Neural cell (in vitro differentiated cells): ENCODE results near the gene LANCL2. TPM values are rescaled to one million over a fixed set of nuclear protein-coding genes. Genes with fewer than 3 reads are reported as not detected.

ENCODE experiments used
- H2AFZ ChIP-seq: fragments of 200-600, 300-800 bp; sonication (generic), shearing (Covaris generic); 2 replicates; pipeline ENCODE4 v1.6.0; 2014; ENCODE audit warnings: low read depth, mild to moderate bottlenecking, antibody characterized with exemption, low read length, moderate library complexity
- H3F3A ChIP-seq: fragments of 200-600 bp; shearing (Covaris generic); 2 replicates; pipeline ENCODE4 v1.6.1; 2016; ENCODE audit warnings: mild to moderate bottlenecking, moderate library complexity, mixed read lengths, antibody characterized with exemption, low read length; ENCODE audit not compliant: insufficient read depth, poor library complexity, severe bottlenecking
- H3K27ac ChIP-seq: fragments of 200-600, 300-800 bp; sonication (generic), shearing (Covaris generic); 2 replicates; pipeline ENCODE4 v1.5.1; 2014; ENCODE audit warnings: mild to moderate bottlenecking, low read length, moderate library complexity
- H3K27me3 ChIP-seq: fragments of 300-800, 200-600 bp; sonication (generic), shearing (Covaris generic); 2 replicates; pipeline ENCODE4 v1.6.0; 2014; ENCODE audit warnings: mild to moderate bottlenecking, low read depth, low read length, moderate library complexity; ENCODE audit not compliant: insufficient read depth
- H3K36me3 ChIP-seq: fragments of 300-800, 200-600 bp; sonication (generic), shearing (Covaris generic); 2 replicates; pipeline ENCODE4 v1.5.1; 2014; ENCODE audit warnings: mild to moderate bottlenecking, antibody characterized with exemption, low read length, moderate library complexity; ENCODE audit not compliant: insufficient read depth
- H3K4me2 ChIP-seq: fragments of 300-800, 200-600 bp; sonication (generic), shearing (Covaris generic); 2 replicates; pipeline ENCODE4 v1.6.0; 2014; ENCODE audit warnings: mild to moderate bottlenecking, low read length
- H3K4me3 ChIP-seq: fragments of 300-800, 200-600 bp; sonication (generic), shearing (Covaris generic); 2 replicates; pipeline ENCODE4 v1.5.1; 2014; ENCODE audit warnings: mild to moderate bottlenecking, low read length, moderate library complexity
- H3K79me2 ChIP-seq: fragments of 200-600 bp; shearing (Covaris generic); replicated peaks from 2 replicates; pipeline ENCODE4 v1.6.0; 2014; ENCODE audit warnings: mild to moderate bottlenecking, low read length, moderate library complexity; ENCODE audit not compliant: insufficient read depth
- H3K9ac ChIP-seq: fragments of 300-800, 200-600 bp; sonication (generic), shearing (Covaris generic); 2 replicates; pipeline ENCODE4 v1.6.1; 2016; ENCODE audit warnings: mild to moderate bottlenecking, low read length, mixed read lengths
- H3K9me2 ChIP-seq: fragments of 200-600 bp; shearing (Covaris generic); 2 replicates; pipeline ENCODE4 v1.6.1; 2016; ENCODE audit warnings: mild to moderate bottlenecking, low read length, mixed read lengths; ENCODE audit not compliant: insufficient read depth
- H3K9me3 ChIP-seq: fragments of 200-600, 300-800 bp; sonication (generic), shearing (Covaris generic); 2 replicates; pipeline ENCODE4 v1.6.1; 2016; ENCODE audit warnings: mild to moderate bottlenecking, mixed run types, low read length, moderate library complexity, mixed read lengths
- H4K20me1 ChIP-seq: fragments of 200-600 bp; shearing (Covaris generic); 2 replicates; pipeline ENCODE4 v1.6.1; 2016; ENCODE audit warnings: mild to moderate bottlenecking, mixed run types; ENCODE audit not compliant: insufficient read depth
- CTCF ChIP-seq: fragments of 450-650 bp; IDR thresholded peaks from 2 replicates; pipeline ENCODE4 v1.5.1; 2014; ENCODE audit warnings: antibody characterized with exemption, mild to moderate bottlenecking, moderate library complexity; ENCODE audit not compliant: poor library complexity, severe bottlenecking
- EP300 ChIP-seq: fragments of 450-650 bp; conservative IDR thresholded peaks from 2 replicates; pipeline ENCODE4 v1.6.1; 2014; ENCODE audit warnings: antibody characterized with exemption, mild to moderate bottlenecking, moderate library complexity; ENCODE audit not compliant: poor library complexity, severe bottlenecking
- EZH2 ChIP-seq: fragments of 200-600, 300-800 bp; shearing (Covaris generic), sonication (generic); IDR thresholded peaks from 2 replicates; pipeline ENCODE4 v1.6.1; 2014; ENCODE audit warnings: antibody characterized with exemption, low read length, borderline replicate concordance, mild to moderate bottlenecking; ENCODE audit not compliant: insufficient read depth, poor library complexity, severe bottlenecking
- MXI1 ChIP-seq: fragments of 450-650 bp; conservative IDR thresholded peaks from 2 replicates; pipeline ENCODE4 v1.6.1; 2014; ENCODE audit warnings: antibody characterized with exemption, mild to moderate bottlenecking; ENCODE audit not compliant: poor library complexity, severe bottlenecking
- POLR2AphosphoS5 ChIP-seq: IDR thresholded peaks from 2 replicates; pipeline ENCODE4 v1.6.1; 2012
- RAD21 ChIP-seq: fragments of 450-650 bp; conservative IDR thresholded peaks from 2 replicates; pipeline ENCODE4 v1.6.1; 2014; ENCODE audit warnings: antibody characterized with exemption, mild to moderate bottlenecking, moderate library complexity
- REST ChIP-seq: IDR thresholded peaks from 2 replicates; pipeline ENCODE4 v1.6.1; 2012; ENCODE audit warnings: borderline replicate concordance
- SMC3 ChIP-seq: fragments of 450-650 bp; conservative IDR thresholded peaks from 2 replicates; pipeline ENCODE4 v1.6.1; 2014; ENCODE audit warnings: antibody characterized with exemption, mild to moderate bottlenecking, moderate library complexity; ENCODE audit not compliant: poor library complexity
- TAF1 ChIP-seq: IDR thresholded peaks from 2 replicates; pipeline ENCODE4 v1.6.1; 2012; ENCODE audit warnings: low read depth
- polyA plus RNA-seq: library from polyadenylated mRNA; depleted of rRNA; stranded (reverse); fragments of >200 nt; gene quantifications from 2 replicates; pipeline ENCODE4 v1.2.3, GENCODE V29; 2014

The LANCL2 gene
- polyA plus RNA-seq, 1 donor from 2014 or later: 51.2 TPM

GRCh38 chr7:55335151-55335550 lies 30.0 kb upstream of the LANCL2 start:
- Histone ChIP-seq H3K4me2 (no peak overlapping the region), H3K79me2 (no peaks in the 10 kb centered on the region), H3K9ac (no peak overlapping the region), H4K20me1 (no peaks in the 10 kb centered on the region), H3K9me3 (no peaks in the 10 kb centered on the region), H3K9me2 (no peaks in the 10 kb centered on the region), H3F3A (no peaks in the 10 kb centered on the region), H3K27me3 (no peaks in the 10 kb centered on the region), H3K27ac (no peak overlapping the region), H3K4me3 (no peak overlapping the region), H2AFZ (no peak overlapping the region), H3K36me3 (no peaks in the 10 kb centered on the region)
- no peak for TF ChIP-seq EZH2
- no peak for TF ChIP-seq SMC3
- no peak for TF ChIP-seq EP300
- TF ChIP-seq RAD21: no peak
- TF ChIP-seq REST: no peak
- no peak for TF ChIP-seq TAF1
- TF ChIP-seq MXI1: no peak

- Histone ChIP-seq H3K79me2 (no peaks in the 10 kb centered on the region), H3F3A (no peaks in the 10 kb centered on the region)
Observed at GRCh38 chr7:55335786-55336185, 29.4 kb upstream of the LANCL2 start.

More at GRCh38 chr7:55335786-55336185, 29.4 kb upstream of the LANCL2 start:
- Histone ChIP-seq H2AFZ (no peak overlapping the region), H3K27ac (no peak overlapping the region), H3K4me3 (no peak overlapping the region), H3K9me2 (no peaks in the 10 kb centered on the region), H3K4me2 (no peak overlapping the region), H3K9me3 (no peaks in the 10 kb centered on the region), H3K36me3 (no peaks in the 10 kb centered on the region), H4K20me1 (no peaks in the 10 kb centered on the region), H3K27me3 (no peaks in the 10 kb centered on the region), H3K9ac (no peak overlapping the region)
- TF ChIP-seq CTCF: no peak
- no peak for TF ChIP-seq EP300
- no peak for TF ChIP-seq REST
- TF ChIP-seq RAD21: no peak
- TF ChIP-seq TAF1: no peak
- no peak for TF ChIP-seq MXI1
- no peak for TF ChIP-seq POLR2AphosphoS5
- TF ChIP-seq SMC3: no peak
- TF ChIP-seq EZH2: no peak
